Measurements from ENCODE around the gene KNOP1. TPM values are rescaled to one million over a fixed set of nuclear protein-coding genes. Genes with fewer than 3 reads are reported as not detected.
"Not testable (repeated sequence)": the region's sequence is repeated elsewhere in the genome, so short reads cannot be mapped to it uniquely, and the experiment has no call there.

The KNOP1 gene
- total RNA-seq, 1 experiment from 2014 or later, result 29.0 TPM

DNA sequence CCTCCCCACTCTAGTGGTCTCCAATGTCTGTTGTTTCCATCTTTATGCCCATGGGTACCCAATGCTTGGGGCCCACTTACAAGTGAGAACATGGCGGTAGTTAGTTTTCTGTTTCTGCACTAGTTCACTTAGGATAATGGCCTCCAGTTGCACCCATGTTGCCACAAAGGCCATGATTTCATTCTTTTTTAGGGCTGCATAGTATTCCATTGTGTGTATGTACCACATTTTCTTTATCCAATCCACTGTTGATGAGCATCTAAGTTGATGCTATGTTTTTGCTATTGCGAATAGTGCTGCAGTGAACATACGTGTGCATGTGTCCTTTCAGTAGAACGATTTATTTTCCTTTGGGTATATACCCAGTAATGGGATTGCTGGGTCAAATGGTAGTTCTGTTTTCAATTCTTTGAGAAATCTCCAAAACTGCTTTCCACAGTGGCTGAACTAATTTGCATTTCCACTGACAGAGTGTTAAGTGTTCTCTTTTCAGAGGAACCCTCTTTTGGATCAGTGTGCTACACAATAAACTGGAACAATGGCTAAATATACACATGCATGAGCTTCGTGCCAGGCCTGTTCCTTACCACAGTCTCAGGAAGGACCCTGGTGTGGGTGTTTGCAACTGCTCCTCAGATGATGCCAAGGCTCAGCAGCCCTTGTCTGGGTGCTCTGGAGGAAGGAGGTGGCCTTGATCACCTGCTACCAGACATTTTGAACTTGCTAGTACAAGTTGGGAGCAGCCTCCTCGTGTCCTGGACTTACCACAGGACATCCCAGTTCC lies 34.4 kb downstream of the KNOP1 start:
- no peak for DNase-seq (ENCODE audit: low spot score)

- DNase-seq (ENCODE audit: low spot score), result no peak
These were observed 36.4 kb downstream of the KNOP1 start for GRCh38 chr16:19681637-19682036.

GRCh38 chr16:19680881-19681340 lies 37.1 kb downstream of the KNOP1 start:
- DNase-seq (ENCODE audit: low spot score), result no peak

DNA sequence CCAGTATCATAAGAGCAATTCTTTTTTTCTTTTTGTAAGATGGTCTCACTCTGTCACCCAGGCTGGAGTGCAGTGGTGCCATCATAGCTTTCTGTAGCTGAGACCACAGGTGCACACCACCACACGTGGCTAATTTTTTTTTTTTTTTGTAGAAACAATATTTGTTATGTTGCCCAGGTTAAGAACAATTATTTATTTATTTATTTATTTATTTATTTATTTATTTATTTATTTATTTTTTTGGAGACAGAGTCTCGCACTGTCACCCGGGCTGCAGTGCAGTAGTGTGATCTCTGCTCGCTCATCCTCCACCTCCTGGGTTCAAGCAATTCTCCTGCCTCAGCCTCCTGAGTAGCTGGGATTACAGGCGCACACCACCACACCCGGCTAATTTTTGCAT lies 38.7 kb downstream of the KNOP1 start:
- not testable (repeated sequence) for DNase-seq (ENCODE audit: low spot score)

- DNase-seq (ENCODE audit: low spot score), result no peak
These were observed 39.2 kb downstream of the KNOP1 start for GRCh38 chr16:19678804-19679203.

- no peak for DNase-seq (ENCODE audit: low spot score)
These were observed 40.6 kb downstream of the KNOP1 start for GRCh38 chr16:19677402-19677801.

- no peak for DNase-seq (ENCODE audit: low spot score)
These were observed 43.5 kb downstream of the KNOP1 start for GRCh38 chr16:19674485-19674884.

GRCh38 chr16:19672378-19672777 lies 45.6 kb downstream of the KNOP1 start:
- DNase-seq (ENCODE audit: low spot score), result no peak

DNA sequence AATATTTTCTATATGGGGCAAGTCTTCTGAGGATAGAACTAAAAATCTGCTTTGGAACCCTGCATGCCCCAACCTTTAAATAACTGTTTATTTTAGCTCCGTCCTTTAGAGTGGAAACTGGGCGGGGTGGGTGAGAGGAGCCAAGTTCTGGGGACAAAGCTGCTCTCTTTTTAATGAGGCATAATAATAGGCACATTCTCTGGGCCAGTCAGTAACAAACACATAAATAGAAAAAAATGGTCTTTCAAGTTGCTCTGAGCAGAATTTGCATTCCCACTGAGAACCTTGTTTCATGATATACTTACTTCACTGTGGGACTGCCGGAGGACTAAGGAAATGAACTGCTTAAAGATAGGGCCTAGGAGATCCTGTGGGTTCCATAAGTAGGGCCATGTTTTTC lies 51.5 kb downstream of the KNOP1 start:
- DNase-seq (ENCODE audit: low spot score), result no peak

DNA sequence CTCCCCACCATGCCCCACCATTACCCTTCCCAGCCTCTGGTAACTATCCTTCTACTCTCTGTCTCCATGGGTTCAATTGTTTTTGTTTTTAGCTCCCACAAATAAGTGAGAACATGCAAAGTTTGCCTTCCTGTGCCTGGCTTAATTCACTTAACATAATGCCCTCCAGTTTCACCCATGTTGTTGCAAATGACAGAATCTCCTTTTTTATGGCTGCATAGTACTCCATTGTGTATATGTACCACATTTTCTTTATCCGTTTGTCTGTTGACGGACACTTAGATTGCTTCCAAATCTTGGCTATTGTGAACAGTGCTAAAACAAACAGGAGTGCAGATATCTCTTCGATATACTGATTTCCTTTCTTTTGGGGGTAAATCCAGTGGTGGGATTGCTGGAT lies 52.7 kb downstream of the KNOP1 start:
- DNase-seq (ENCODE audit: low spot score), result not testable (repeated sequence)

GRCh38 chr16:19664166-19664565 lies 53.9 kb downstream of the KNOP1 start:
- DNase-seq (ENCODE audit: low spot score), result no peak

GRCh38 chr16:19662351-19662750 lies 55.7 kb downstream of the KNOP1 start:
- DNase-seq (ENCODE audit: low spot score), result no peak

GRCh38 chr16:19660432-19660831 lies 57.6 kb downstream of the KNOP1 start:
- no peak for DNase-seq (ENCODE audit: low spot score)

GRCh38 chr16:19659554-19659953 lies 58.5 kb downstream of the KNOP1 start:
- no peak for DNase-seq (ENCODE audit: low spot score)

- DNase-seq (ENCODE audit: low spot score), result no peak
These were observed 60.2 kb downstream of the KNOP1 start for GRCh38 chr16:19657831-19658230.

DNA sequence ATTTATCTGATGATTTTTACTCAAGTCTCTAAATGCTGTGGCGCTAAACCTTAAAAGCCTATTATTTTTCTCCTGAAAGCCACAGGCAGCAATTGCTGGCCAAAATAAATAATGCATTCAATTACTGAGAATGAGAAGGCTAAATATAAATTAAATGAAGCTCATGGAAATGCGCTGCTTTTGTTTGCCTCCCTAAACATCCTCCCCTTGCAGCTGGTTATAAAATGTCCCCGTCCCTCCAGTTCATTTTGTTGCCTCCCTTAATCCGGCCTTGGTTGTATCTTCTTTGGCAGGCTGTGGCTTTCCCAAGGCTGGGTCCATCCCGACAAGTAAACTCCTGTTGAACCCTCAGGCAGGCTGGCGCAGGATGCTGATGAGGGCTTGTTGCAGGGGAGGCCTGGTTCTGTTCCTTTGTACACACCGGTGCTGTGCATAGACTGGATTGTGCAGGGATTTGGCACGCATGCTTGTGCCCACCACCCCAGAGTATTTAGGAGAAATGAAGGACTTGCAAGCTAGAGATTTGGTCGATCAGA lies 62.7 kb downstream of the KNOP1 start:
- no peak for DNase-seq (ENCODE audit: low spot score)

GRCh38 chr16:19654147-19654546 lies 63.9 kb downstream of the KNOP1 start:
- DNase-seq (ENCODE audit: low spot score), result no peak

Other genes with a start within 250 kb of the KNOP1 start
- gene GDE1, start 196.1 kb downstream of the KNOP1 start, total RNA-seq (2014; rRNA removed; shearing (Covaris generic)), result 87.4 and 87.7 TPM in 2 replicates
- 7.0 and 8.0 TPM in 2 replicates for gene CCP110, start 194.3 kb downstream of the KNOP1 start, total RNA-seq (2014; rRNA removed; shearing (Covaris generic))
- gene VPS35L, start 162.5 kb downstream of the KNOP1 start, total RNA-seq (2014; rRNA removed; shearing (Covaris generic)), result 21.5 and 32.9 TPM in 2 replicates
- gene IQCK, start within 50 bp of the KNOP1 start, total RNA-seq (2014; rRNA removed; shearing (Covaris generic)), result 11.7 and 16.2 TPM in 2 replicates
- 0.76 and 1.8 TPM in 2 replicates for gene GPRC5B, start 166.6 kb upstream of the KNOP1 start, total RNA-seq (2014; rRNA removed; shearing (Covaris generic))